ENCODE measurements around the gene CEP350. TPM values are rescaled to one million over a fixed set of nuclear protein-coding genes. Genes with fewer than 3 reads are reported as not detected.

Gene CEP350
- total RNA-seq, 1 experiment from 2014 or later: 42.2 TPM

- no peak overlapping the region for H3K27ac ChIP-seq (ENCODE audit: low read depth, low read length, poor library complexity, severe bottlenecking)
- DNase-seq (ENCODE audit: low spot score): no peak
- CTCF ChIA-PET: interaction anchor here (0.6 kb wide), 1 partner anchor 65 kb away, joined by 3 read pairs; no protein-coding TSS in a partner anchor
- H3K4me3 ChIP-seq (ENCODE audit: low read depth, low read length, poor library complexity, severe bottlenecking): no peak overlapping the region
- intact Hi-C loops (cut with micrococcal nuclease; ENCODE audit: unreplicated experiment): no loop called here
- peaks cover 21% of the 10 kb centered on the region for H3K4me1 ChIP-seq (ENCODE audit: insufficient read depth, low read length, poor library complexity, severe bottlenecking)
- POLR2A ChIA-PET (ENCODE audit: low non-redundant PET): no interaction called here
- H3K9me3 ChIP-seq (ENCODE audit: low read depth, low read length, poor library complexity, severe bottlenecking): no peaks in the 10 kb centered on the region
- BruUV-seq (replicated peaks): no TSS peak
- no peaks in the 10 kb centered on the region for H3K27me3 ChIP-seq (replicated peaks; ENCODE audit: insufficient read depth, low read depth, low read length, poor library complexity)
- no peak for TF ChIP-seq EZH2 (IDR thresholded peaks at IDR 0.05; ENCODE audit: borderline replicate concordance, low read depth, low read length, poor library complexity, severe bottlenecking)
- TF ChIP-seq CTCF (conservative IDR thresholded peaks at IDR 0.05; ENCODE audit: low read depth, low read length): no peak
- no peaks in the 10 kb centered on the region for H3K36me3 ChIP-seq (ENCODE audit: insufficient read depth, low read length, poor library complexity, severe bottlenecking)
These were observed 202.1 kb downstream of the CEP350 start for GRCh38 chr1:180156631-180157091.

GRCh38 chr1:180157108-180157507 is 202.5 kb downstream of the CEP350 start:
- TF ChIP-seq CTCF (conservative IDR thresholded peaks at IDR 0.05; ENCODE audit: low read depth, low read length): no peak
- TF ChIP-seq EZH2 (IDR thresholded peaks at IDR 0.05; ENCODE audit: borderline replicate concordance, low read depth, low read length, poor library complexity, severe bottlenecking): no peak
- Histone ChIP-seq H3K4me1 (ENCODE audit: insufficient read depth, low read length, poor library complexity, severe bottlenecking) (peaks cover 18% of the 10 kb centered on the region), H3K27me3 (replicated peaks; ENCODE audit: insufficient read depth, low read depth, low read length, poor library complexity) (no peaks in the 10 kb centered on the region), H3K27ac (ENCODE audit: low read depth, low read length, poor library complexity, severe bottlenecking) (no peak overlapping the region), H3K4me3 (ENCODE audit: low read depth, low read length, poor library complexity, severe bottlenecking) (no peak overlapping the region), H3K9me3 (ENCODE audit: low read depth, low read length, poor library complexity, severe bottlenecking) (no peaks in the 10 kb centered on the region), H3K36me3 (ENCODE audit: insufficient read depth, low read length, poor library complexity, severe bottlenecking) (no peaks in the 10 kb centered on the region)
- intact Hi-C loops (cut with micrococcal nuclease; ENCODE audit: unreplicated experiment): no loop called here
- no peak for DNase-seq (ENCODE audit: low spot score)
- ChIA-PET CTCF (interaction anchor here (0.6 kb wide), 1 partner anchor 65 kb away, joined by 3 read pairs; no protein-coding TSS in a partner anchor), POLR2A (ENCODE audit: low non-redundant PET) (no interaction called here)
- BruUV-seq (replicated peaks): no TSS peak

GRCh38 chr1:180157576-180158057 is 203.0 kb downstream of the CEP350 start:
- no peaks in the 10 kb centered on the region for H3K9me3 ChIP-seq (ENCODE audit: low read depth, low read length, poor library complexity, severe bottlenecking)
- ChIA-PET POLR2A (ENCODE audit: low non-redundant PET) (no interaction called here), CTCF (no interaction called here)
- H3K36me3 ChIP-seq (ENCODE audit: insufficient read depth, low read length, poor library complexity, severe bottlenecking): no peaks in the 10 kb centered on the region
- intact Hi-C loops (cut with micrococcal nuclease; ENCODE audit: unreplicated experiment): no loop called here
- no peak overlapping the region for H3K4me3 ChIP-seq (ENCODE audit: low read depth, low read length, poor library complexity, severe bottlenecking)
- no peaks in the 10 kb centered on the region for H3K27me3 ChIP-seq (replicated peaks; ENCODE audit: insufficient read depth, low read depth, low read length, poor library complexity)
- peaks cover 16% of the 10 kb centered on the region for H3K4me1 ChIP-seq (ENCODE audit: insufficient read depth, low read length, poor library complexity, severe bottlenecking)
- BruUV-seq (replicated peaks): no TSS peak
- H3K27ac ChIP-seq (ENCODE audit: low read depth, low read length, poor library complexity, severe bottlenecking): no peak overlapping the region
- TF ChIP-seq EZH2 (IDR thresholded peaks at IDR 0.05; ENCODE audit: borderline replicate concordance, low read depth, low read length, poor library complexity, severe bottlenecking): no peak
- no peak for TF ChIP-seq CTCF (conservative IDR thresholded peaks at IDR 0.05; ENCODE audit: low read depth, low read length)
- no peak for DNase-seq (ENCODE audit: low spot score)
